Body of pancreas (tissue), 4 donors: ENCODE data around the gene CDK5RAP2. TPM values are rescaled to one million over a fixed set of nuclear protein-coding genes. Genes with fewer than 3 reads are reported as not detected.

Source experiments
- ATAC-seq: fragments of 150-250 bp; one replicate; pipeline ENCODE4 v1.9.1; 2016
- DNase-seq, 4 donors: peaks; one replicate each; pipeline ENCODE4 v3.0.0-alpha.2; 2019
- H3K27ac ChIP-seq, 4 donors: fragments of 200-600 bp; sonication (generic); 1 replicate in 3 of 4; 2 replicates in 1 of 4; pipeline versions ENCODE4 v1.5.1 to v1.6.1; 2016 to 2019; ENCODE audit warnings: mild to moderate bottlenecking in 1 of 4, mixed read lengths in 1 of 4, moderate library complexity in 1 of 4
- H3K27me3 ChIP-seq, 2 donors: fragments of 200-600 bp; sonication (generic); one replicate each; pipeline ENCODE4 v1.6.0; 2016; ENCODE audit warnings: mild to moderate bottlenecking in 1 of 2
- H3K36me3 ChIP-seq, 2 donors: fragments of 200-600 bp; sonication (generic); replicated peaks in 1 of 2; 2 replicates each; pipeline ENCODE4 v1.5.1; 2016; ENCODE audit warnings: low read depth in 2 of 2; ENCODE audit not compliant: insufficient read depth in 1 of 2
- H3K4me1 ChIP-seq: fragments of 200-600 bp; sonication (generic); one replicate; pipeline ENCODE4 v1.6.0; 2016
- H3K4me3 ChIP-seq, 2 donors: fragments of 200-600 bp; sonication (generic); 1 replicate in 1 of 2; 2 replicates in 1 of 2; pipeline ENCODE4 v1.5.1; 2016 to 2019
- H3K9me3 ChIP-seq, 3 donors: fragments of 200-600 bp; sonication (generic); 1 replicate in 2 of 3; 2 replicates in 1 of 3; pipeline ENCODE4 v1.5.1; 2016
- CTCF ChIP-seq, 7 experiments: fragments of 450-650 bp in 4 of 7; fragments of 200-600 bp in 3 of 7; sonication (generic) in 3 of 7; IDR thresholded peaks; one replicate each; pipeline ENCODE4 v1.5.1; 2016 to 2019; ENCODE audit warnings: antibody characterized with exemption in 7 of 7
- POLR2A ChIP-seq, 3 donors: fragments of 450-650 bp; IDR thresholded peaks; one replicate each; pipeline ENCODE4 v1.6.1; 2016; ENCODE audit warnings: antibody characterized with exemption in 3 of 3, mild to moderate bottlenecking in 2 of 3
- WGBS, 2 donors: methylation state at CpG; one replicate each; pipeline ENCODE4 v1.1.5; 2017; 5-methylcytosine and 5-hydroxymethylcytosine counted together
- intact Hi-C: fragments of 100-400 bp; cut with DNase I; formaldehyde crosslinking; loops from one replicate; pipeline ENCODE4 v1.15.1; 2023
- total RNA-seq, 2 donors: library from RNA; depleted of rRNA; stranded (reverse); fragments of >200 nt; gene quantifications; one replicate each; pipeline ENCODE4 v1.1.0, GENCODE V29; 2016

Gene CDK5RAP2
- total RNA-seq, 2 donors from 2014 or later = 21.5 to 45.5 TPM

- Histone ChIP-seq H3K9me3 (no peaks in the 10 kb centered on the region), H3K4me3 (no peak overlapping the region), H3K27ac (no peak overlapping the region), H3K27me3 (no peaks in the 10 kb centered on the region), H3K4me1 (no peaks in the 10 kb centered on the region), H3K36me3 (peaks cover 0 to 4% of the 10 kb centered on the region in 2 donors)
- intact Hi-C loops = no loop called here
- WGBS, 2 donors = 97 to 100% methylated on average over 3 of the region's 3 CpGs
- ATAC-seq (no peak), DNase-seq (no peak)
- TF ChIP-seq CTCF (IDR thresholded peaks at IDR 0.05) = no peak
- TF ChIP-seq POLR2A (IDR thresholded peaks at IDR 0.05) = no peak
Measured at GRCh38 chr9:120564589-120564988, 15.4 kb downstream of the CDK5RAP2 start.

DNA sequence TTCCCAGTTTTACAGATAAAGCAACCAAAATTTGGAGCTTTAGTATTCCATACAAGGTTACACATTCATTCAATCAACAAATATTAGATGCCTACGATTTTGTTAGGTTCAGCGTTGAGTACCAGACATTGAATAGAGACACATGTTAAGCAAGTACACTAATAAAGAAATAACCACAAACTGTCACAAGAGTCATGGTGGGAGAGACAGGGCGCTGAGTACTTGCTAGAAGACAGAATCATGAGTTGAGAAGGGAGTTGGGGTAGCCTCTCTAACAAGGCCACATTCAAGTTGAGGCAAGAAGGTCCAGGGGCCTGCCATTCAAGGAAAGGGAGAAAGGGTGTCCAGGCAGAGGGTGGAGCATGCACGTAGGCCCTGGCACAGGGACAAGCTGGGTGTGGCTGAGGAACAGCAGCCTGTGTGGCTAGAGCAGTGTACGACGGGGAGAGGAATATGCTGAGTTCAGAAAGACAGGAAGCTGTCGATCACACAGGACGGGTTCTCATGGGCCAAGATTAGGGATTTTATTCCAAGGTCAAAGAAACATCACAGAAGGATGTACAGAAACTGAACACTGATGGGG, 17.0 kb downstream of the CDK5RAP2 start:
- H3K4me1 ChIP-seq = no peaks in the 10 kb centered on the region
- intact Hi-C loops = no loop called here
- ATAC-seq (no peak), DNase-seq (no peak)
- H3K27ac ChIP-seq = no peak overlapping the region
- TF ChIP-seq POLR2A (IDR thresholded peaks at IDR 0.05) = no peak
- TF ChIP-seq CTCF (IDR thresholded peaks at IDR 0.05) = no peak
- no peaks in the 10 kb centered on the region for H3K9me3 ChIP-seq
- H3K27me3 ChIP-seq = no peaks in the 10 kb centered on the region
- no peaks in the 10 kb centered on the region for H3K36me3 ChIP-seq
- WGBS, 2 donors = 79 to 85% methylated on average over 8 of the region's 8 CpGs
- no peak overlapping the region for H3K4me3 ChIP-seq

GRCh38 chr9:120561709-120562108, 18.3 kb downstream of the CDK5RAP2 start:
- DNase-seq = no peak
- no peaks in the 10 kb centered on the region for H3K4me1 ChIP-seq
- H3K4me3 ChIP-seq = no peak overlapping the region
- intact Hi-C loops = no loop called here
- TF ChIP-seq CTCF (IDR thresholded peaks at IDR 0.05) = no peak
- no peak for TF ChIP-seq POLR2A (IDR thresholded peaks at IDR 0.05)
- H3K9me3 ChIP-seq = no peaks in the 10 kb centered on the region
- H3K27me3 ChIP-seq = no peaks in the 10 kb centered on the region
- WGBS, 2 donors = 90 to 93% methylated on average over 1 of the region's 1 CpG
- no peaks in the 10 kb centered on the region for H3K36me3 ChIP-seq
- no peak overlapping the region for H3K27ac ChIP-seq
- no peak for ATAC-seq

DNA sequence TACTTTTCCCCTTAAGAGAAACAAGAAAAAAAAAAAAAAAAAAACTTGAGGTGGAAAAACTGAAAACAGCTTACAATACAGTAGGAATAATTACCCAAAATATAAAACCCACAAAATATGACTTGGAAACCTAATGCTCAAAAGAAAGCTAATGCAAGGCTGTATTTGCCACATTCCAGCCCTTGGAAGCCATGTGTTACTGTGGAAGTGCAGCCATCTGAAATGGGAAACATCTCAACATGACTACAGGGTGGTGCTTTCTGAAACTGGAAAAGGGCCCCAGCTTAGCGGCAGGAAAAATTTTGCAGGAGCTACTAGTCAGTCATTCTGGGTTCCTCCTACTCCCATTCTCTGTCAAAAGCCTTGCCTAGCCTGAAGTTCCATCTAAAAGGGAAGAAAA, 20.4 kb downstream of the CDK5RAP2 start:
- no peak overlapping the region for H3K27ac ChIP-seq
- 85 to 100% methylated on average over 1 of the region's 1 CpG for WGBS, 2 donors
- DNase-seq (no peak), ATAC-seq (no peak)
- H3K36me3 ChIP-seq = no peaks in the 10 kb centered on the region
- no peaks in the 10 kb centered on the region for H3K27me3 ChIP-seq
- TF ChIP-seq POLR2A (IDR thresholded peaks at IDR 0.05) (no peak), CTCF (IDR thresholded peaks at IDR 0.05) (no peak)
- H3K4me3 ChIP-seq = no peak overlapping the region
- no peaks in the 10 kb centered on the region for H3K9me3 ChIP-seq
- intact Hi-C loops = no loop called here
- no peaks in the 10 kb centered on the region for H3K4me1 ChIP-seq

- intact Hi-C loops = no loop called here
- WGBS, 2 donors = 98% methylated on average over 3 of the region's 3 CpGs
- no peaks in the 10 kb centered on the region for H3K9me3 ChIP-seq
- no peak for DNase-seq
- H3K27ac ChIP-seq = no peak overlapping the region
- no peak for ATAC-seq
- no peaks in the 10 kb centered on the region for H3K36me3 ChIP-seq
- no peak overlapping the region for H3K4me3 ChIP-seq
- H3K27me3 ChIP-seq = no peaks in the 10 kb centered on the region
- TF ChIP-seq CTCF (IDR thresholded peaks at IDR 0.05) (no peak), POLR2A (IDR thresholded peaks at IDR 0.05) (no peak)
- no peaks in the 10 kb centered on the region for H3K4me1 ChIP-seq
Measured at GRCh38 chr9:120558454-120558853, 21.5 kb downstream of the CDK5RAP2 start.
